Small intestine (tissue), 16 donors: ENCODE data around the gene PRG2. TPM values are rescaled to one million over a fixed set of nuclear protein-coding genes. Genes with fewer than 3 reads are reported as not detected.
A peak's percentile ranks its signal among the peaks of the same experiment; 100 is the strongest.

ENCODE experiments used
- DNase-seq, 2 donors: peaks; one replicate each; pipeline versions ENCODE4 v3.0.0 to v3.0.0-alpha.2; 2013
- FAIRE-seq: peaks from 2 replicates; lab custom pipeline; 2012; peaks lifted over from hg19 to GRCh38; lab: Jason Lieb, UNC
- H3K27ac ChIP-seq, 3 donors: one replicate each; pipeline ENCODE4 v1.5.1; 2013; ENCODE audit warnings: low read length in 2 of 3, mild to moderate bottlenecking in 2 of 3, control low read depth in 1 of 3, inconsistent platforms in 1 of 3, low read depth in 1 of 3, moderate library complexity in 1 of 3
- H3K27me3 ChIP-seq, 3 donors: one replicate each; pipeline ENCODE4 v1.6.1; 2013; ENCODE audit warnings: low read length in 3 of 3, inconsistent platforms in 1 of 3; ENCODE audit not compliant: control insufficient read depth in 3 of 3, insufficient read depth in 3 of 3
- H3K36me3 ChIP-seq, 3 donors: one replicate each; pipeline ENCODE4 v1.6.1; 2013; ENCODE audit warnings: low read length in 3 of 3, inconsistent platforms in 1 of 3, low read depth in 1 of 3, mild to moderate bottlenecking in 1 of 3, moderate library complexity in 1 of 3; ENCODE audit not compliant: control insufficient read depth in 3 of 3, insufficient read depth in 2 of 3
- H3K4me1 ChIP-seq, 3 donors: one replicate each; pipeline ENCODE4 v1.6.1; 2013; ENCODE audit warnings: low read length in 2 of 3, inconsistent platforms in 1 of 3, low read depth in 1 of 3, mild to moderate bottlenecking in 1 of 3, moderate library complexity in 1 of 3; ENCODE audit not compliant: control insufficient read depth in 3 of 3, insufficient read depth in 2 of 3
- H3K4me3 ChIP-seq, 3 donors: one replicate each; pipeline ENCODE4 v1.5.1; 2013; ENCODE audit warnings: low read length in 3 of 3, control low read depth in 1 of 3, inconsistent platforms in 1 of 3, low read depth in 1 of 3, mild to moderate bottlenecking in 1 of 3, moderate library complexity in 1 of 3
- H3K9me3 ChIP-seq, 2 donors: one replicate each; pipeline ENCODE4 v1.6.1; 2013; ENCODE audit warnings: low read depth in 1 of 2, low read length in 1 of 2; ENCODE audit not compliant: control insufficient read depth in 2 of 2, insufficient read depth in 1 of 2
- WGBS, 3 donors: extraction: QIAGEN DNeasy Blood & Tissue Kit; methylation state at CpG; one replicate each; pipeline ENCODE4 v1.1.7; 2013; 5-methylcytosine and 5-hydroxymethylcytosine counted together
- long read RNA-seq, 10 donors: transcript quantifications; one replicate each; lab custom pipeline, GENCODE V29; 2026
- polyA plus RNA-seq, 4 donors: library from polyadenylated mRNA; stranded (reverse) in 3 of 4; unstranded in 1 of 4; fragments of 200-250 nt in 3 of 4; fragments of 120-200 nt in 1 of 4; gene quantifications; one replicate each; pipeline versions ENCODE4 v1.2.1 to v1.2.3, GENCODE V29; 2013
- donor health status: healthy with polysubstance abuse.
- donor health status: control.
- donor health status: control.
- donor health status: Bipolar disorder and iron deficiency.
- donor health status: healthy.

Gene PRG2
- polyA plus RNA-seq: under 1 TPM in 2 of 4 donors, not detected in 2; 0.15 to 0.31 TPM
- long read RNA-seq, donor 1, transcript PRG2-201 (6 exons, 1,424 nt): major isoform, 5 of 5 reads
- long read RNA-seq, donor 1, partial matches to known transcripts: 0 of 5 reads
- long read RNA-seq, donor 1, other reads (novel, unspliced or antisense): 0 of 5 reads
- long read RNA-seq, donor 2, partial matches to known transcripts: 0 of 1 reads
- long read RNA-seq, donor 2, other reads (novel, unspliced or antisense): 0 of 1 reads
- long read RNA-seq, donor 3: 0 reads
- long read RNA-seq, donor 4: 0 reads
- long read RNA-seq, donor 5, transcript PRG2-201 (6 exons, 1,424 nt): major isoform, 8 of 8 reads
- long read RNA-seq, donor 5, partial matches to known transcripts: 0 of 8 reads
- long read RNA-seq, donor 5, other reads (novel, unspliced or antisense): 0 of 8 reads
- long read RNA-seq, donor 6, partial matches to known transcripts: 0 of 1 reads
- long read RNA-seq, donor 6, other reads (novel, unspliced or antisense): 0 of 1 reads
- long read RNA-seq, donor 7: 0 reads
- long read RNA-seq, donor 8, partial matches to known transcripts: 0 of 1 reads
- long read RNA-seq, donor 8, other reads (novel, unspliced or antisense): 0 of 1 reads
- long read RNA-seq, donor 9: 0 reads
- long read RNA-seq, donor 10, partial matches to known transcripts: 0 of 4 reads
- long read RNA-seq, donor 10, other reads (novel, unspliced or antisense): 0 of 4 reads

GRCh38 chr11:57390535-57390934, at the start of gene PRG2:
Gene PRG2 (minus strand): TSS chr11:57390650. CDS start chr11:57389944, 706 bp downstream.
- FAIRE-seq: no peak
- Histone ChIP-seq H3K36me3 (no peaks in the 10 kb centered on the region), H3K27me3 (peaks cover 0 to 14% (median 0%) of the 10 kb centered on the region in 3 donors), H3K9me3 (no peaks in the 10 kb centered on the region), H3K27ac (no peak within 1 kb of the TSS), H3K4me1 (no peaks in the 10 kb centered on the region), H3K4me3 (no peak within 1 kb of the TSS)
- WGBS, 3 donors: 67 to 74% (median 70%) methylated on average over 2 of the region's 2 CpGs
- DNase-seq: no peak

GRCh38 chr11:57439786-57440185, 49.3 kb upstream of the PRG2 start:
- Histone ChIP-seq H3K36me3 (no peaks in the 10 kb centered on the region), H3K9me3 (no peaks in the 10 kb centered on the region), H3K27ac (no peak overlapping the region), H3K4me1 (peaks cover 0 to 14% (median 0%) of the 10 kb centered on the region in 3 donors), H3K4me3 (no peak overlapping the region), H3K27me3 (no peaks in the 10 kb centered on the region)
- DNase-seq (no peak), FAIRE-seq (no peak)
- WGBS, 3 donors: 80 to 91% (median 83%) methylated on average over 6 of the region's 6 CpGs

GRCh38 chr11:57438345-57439285, 48.2 kb upstream of the PRG2 start:
- WGBS, 3 donors: 45 to 75% (median 63%) methylated on average over 12 of the region's 12 CpGs
- H3K4me1 ChIP-seq: peaks cover 0 to 19% (median 0%) of the 10 kb centered on the region in 3 donors
- no peaks in the 10 kb centered on the region for H3K9me3 ChIP-seq
- no peaks in the 10 kb centered on the region for H3K27me3 ChIP-seq
- peak; percentile 30 to 74 for DNase-seq
- no peaks in the 10 kb centered on the region for H3K36me3 ChIP-seq
- FAIRE-seq: no peak
- H3K4me3 ChIP-seq: no peak overlapping the region
- H3K27ac ChIP-seq: peak overlapping the region in 1 of 3 donors; percentile 39

- FAIRE-seq: no peak
- WGBS, 3 donors: 82 to 89% (median 85%) methylated on average over 7 of the region's 7 CpGs
- DNase-seq: no peak
These were observed 45.6 kb upstream of the PRG2 start for GRCh38 chr11:57436031-57436430.

GRCh38 chr11:57434640-57435546, 44.4 kb upstream of the PRG2 start:
- DNase-seq: peak in 1 of 2 donors; percentile 81

More at GRCh38 chr11:57436031-57436430, 45.6 kb upstream of the PRG2 start:
- Histone ChIP-seq H3K27me3 (no peaks in the 10 kb centered on the region), H3K36me3 (no peaks in the 10 kb centered on the region), H3K4me3 (no peak overlapping the region), H3K4me1 (peaks cover 0 to 19% (median 0%) of the 10 kb centered on the region in 3 donors), H3K27ac (no peak overlapping the region), H3K9me3 (no peaks in the 10 kb centered on the region)

GRCh38 chr11:57432714-57433163, 42.3 kb upstream of the PRG2 start:
- no peaks in the 10 kb centered on the region for H3K36me3 ChIP-seq
- peaks cover 0 to 11% (median 0%) of the 10 kb centered on the region in 3 donors for H3K4me1 ChIP-seq
- DNase-seq (no peak), FAIRE-seq (no peak)
- H3K27ac ChIP-seq: peak overlapping the region in 1 of 3 donors; percentile 15
- no peaks in the 10 kb centered on the region for H3K9me3 ChIP-seq
- WGBS, 3 donors: 66 to 75% (median 67%) methylated on average over 7 of the region's 7 CpGs
- no peak overlapping the region for H3K4me3 ChIP-seq
- peaks cover 0 to 5% (median 0%) of the 10 kb centered on the region in 3 donors for H3K27me3 ChIP-seq

More at GRCh38 chr11:57434640-57435546, 44.4 kb upstream of the PRG2 start:
- WGBS, 3 donors: 75 to 79% (median 76%) methylated on average over 15 of the region's 15 CpGs
- H3K27me3 ChIP-seq: no peaks in the 10 kb centered on the region
- H3K4me3 ChIP-seq: no peak overlapping the region
- no peak for FAIRE-seq
- no peaks in the 10 kb centered on the region for H3K9me3 ChIP-seq
- H3K4me1 ChIP-seq: peaks cover 0 to 19% (median 0%) of the 10 kb centered on the region in 3 donors
- peak overlapping the region in 1 of 3 donors; percentile 44 for H3K27ac ChIP-seq
- H3K36me3 ChIP-seq: no peaks in the 10 kb centered on the region

GRCh38 chr11:57432149-57432561, 41.7 kb upstream of the PRG2 start:
- Histone ChIP-seq H3K4me3 (no peak overlapping the region), H3K36me3 (no peaks in the 10 kb centered on the region), H3K27ac (peak overlapping the region in 1 of 3 donors; percentile 17), H3K27me3 (peaks cover 0 to 11% (median 0%) of the 10 kb centered on the region in 3 donors), H3K9me3 (no peaks in the 10 kb centered on the region), H3K4me1 (peaks cover 0 to 11% (median 0%) of the 10 kb centered on the region in 3 donors)
- DNase-seq: no peak
- 62 to 72% (median 62%) methylated on average over 5 of the region's 5 CpGs for WGBS, 3 donors
- no peak for FAIRE-seq
